ENCODE data around the gene RNF111. TPM values are rescaled to one million over a fixed set of nuclear protein-coding genes. Genes with fewer than 3 reads are reported as not detected.
A peak's percentile ranks its signal among the peaks of the same experiment; 100 is the strongest.

RNF111 gene
- total and polyA plus RNA-seq, 9 of the 15 experiments (the other 6 are each of a cell fraction or from before 2014, with no cell fraction given): 7.9 to 26.0 (median 14.4) TPM

DNA sequence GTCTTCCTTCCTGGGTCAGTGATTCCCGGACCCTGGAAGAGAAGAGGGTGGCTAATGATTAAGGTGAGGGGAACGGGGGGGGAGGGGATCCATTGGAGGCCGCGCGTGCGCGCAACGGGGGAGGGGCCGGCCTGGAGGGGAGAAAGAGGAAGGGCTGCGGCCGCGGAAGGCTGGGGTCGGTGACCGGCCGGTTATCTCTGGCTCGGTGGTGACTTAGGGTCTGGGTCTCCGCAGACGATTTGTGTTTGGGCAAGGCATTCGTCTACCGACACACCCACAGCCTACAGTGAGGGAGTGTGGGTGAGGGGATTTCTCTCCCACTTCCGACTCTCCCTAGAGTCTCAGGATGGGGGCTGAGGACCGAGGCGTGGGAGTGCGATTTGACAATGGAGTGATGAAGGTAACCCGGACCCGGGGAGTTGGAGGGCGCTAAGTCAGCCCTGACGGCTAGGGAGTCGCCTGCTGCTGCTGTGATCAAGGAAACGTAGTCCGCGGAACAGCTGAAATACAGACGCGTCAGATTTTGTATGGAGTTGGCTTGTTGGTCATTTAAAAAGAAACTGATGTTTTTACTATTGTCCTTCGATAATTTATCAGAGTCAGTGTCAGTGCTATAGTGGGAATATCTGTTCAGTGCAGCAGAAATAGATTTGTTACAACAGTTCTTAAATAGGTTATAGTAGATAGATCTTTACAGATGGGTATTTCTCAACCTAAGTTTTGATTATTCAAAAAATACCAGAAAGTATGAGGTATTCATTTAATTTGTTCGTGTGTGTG, 733 bp downstream of the RNF111 start (continued):
- peak; percentile 71 for TF ChIP-seq SAP30 (IDR thresholded peaks at IDR 0.05; ENCODE audit: borderline replicate concordance, insufficient read depth, low read depth, low read length, poor library complexity, severe bottlenecking)
- no peak for TF ChIP-seq MTF1 (CRISPR knock-in tag; IDR thresholded peaks at IDR 0.05; ENCODE audit: borderline replicate concordance)
- TF ChIP-seq, protein P1, sequence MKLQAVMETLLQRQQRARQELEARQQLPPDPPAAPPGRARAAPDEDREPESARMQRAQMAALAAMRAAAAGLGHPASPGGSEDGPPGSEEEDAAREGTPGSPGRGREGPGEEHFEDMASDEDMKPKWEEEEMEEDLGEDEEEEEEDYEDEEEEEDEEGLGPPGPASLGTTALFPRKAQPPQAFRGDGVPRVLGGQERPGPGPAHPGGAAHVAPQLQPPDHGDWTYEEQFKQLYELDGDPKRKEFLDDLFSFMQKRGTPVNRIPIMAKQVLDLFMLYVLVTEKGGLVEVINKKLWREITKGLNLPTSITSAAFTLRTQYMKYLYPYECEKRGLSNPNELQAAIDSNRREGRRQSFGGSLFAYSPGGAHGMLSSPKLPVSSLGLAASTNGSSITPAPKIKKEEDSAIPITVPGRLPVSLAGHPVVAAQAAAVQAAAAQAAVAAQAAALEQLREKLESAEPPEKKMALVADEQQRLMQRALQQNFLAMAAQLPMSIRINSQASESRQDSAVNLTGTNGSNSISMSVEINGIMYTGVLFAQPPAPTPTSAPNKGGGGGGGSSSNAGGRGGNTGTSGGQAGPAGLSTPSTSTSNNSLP (IDR thresholded peaks at IDR 0.05; ENCODE audit: borderline replicate concordance, low read depth, low read length): peak; percentile 41; the same call in 1 of the 2 replicates
- TF ChIP-seq CTBP1 (IDR thresholded peaks at IDR 0.05; ENCODE audit: borderline replicate concordance): peak; percentile 63; the same call in 1 of the 2 replicates
- TF ChIP-seq, protein P2, sequence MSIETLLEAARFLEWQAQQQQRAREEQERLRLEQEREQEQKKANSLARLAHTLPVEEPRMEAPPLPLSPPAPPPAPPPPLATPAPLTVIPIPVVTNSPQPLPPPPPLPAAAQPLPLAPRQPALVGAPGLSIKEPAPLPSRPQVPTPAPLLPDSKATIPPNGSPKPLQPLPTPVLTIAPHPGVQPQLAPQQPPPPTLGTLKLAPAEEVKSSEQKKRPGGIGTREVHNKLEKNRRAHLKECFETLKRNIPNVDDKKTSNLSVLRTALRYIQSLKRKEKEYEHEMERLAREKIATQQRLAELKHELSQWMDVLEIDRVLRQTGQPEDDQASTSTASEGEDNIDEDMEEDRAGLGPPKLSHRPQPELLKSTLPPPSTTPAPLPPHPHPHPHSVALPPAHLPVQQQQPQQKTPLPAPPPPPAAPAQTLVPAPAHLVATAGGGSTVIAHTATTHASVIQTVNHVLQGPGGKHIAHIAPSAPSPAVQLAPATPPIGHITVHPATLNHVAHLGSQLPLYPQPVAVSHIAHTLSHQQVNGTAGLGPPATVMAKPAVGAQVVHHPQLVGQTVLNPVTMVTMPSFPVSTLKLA (conservative IDR thresholded peaks at IDR 0.05): peak; percentile 43 to 78; a peak in 3 of 4 replicates
- TF ChIP-seq FOXA3 (CRISPR knock-in tag; conservative IDR thresholded peaks at IDR 0.05 in 1 of 2, IDR thresholded peaks at IDR 0.05 in 1 of 2): peak in 1 of 2 experiments; percentile 23; a peak in 1 of 4 replicates
- TF ChIP-seq HDAC6 (IDR thresholded peaks at IDR 0.05; ENCODE audit: low read depth, low read length): no peak
- peak; percentile 94 for TF ChIP-seq SPI1 (IDR thresholded peaks at IDR 0.05; ENCODE audit: borderline replicate concordance, low read depth, low read length)
- TF ChIP-seq GATA2 (CRISPR knock-in tag; IDR thresholded peaks at IDR 0.05): peak; percentile 11; the same call in 1 of the 2 replicates
- TF ChIP-seq CREM (IDR thresholded peaks at IDR 0.05; ENCODE audit: low read depth): peak; percentile 48
- peak; percentile 43; the same call in 1 of the 2 replicates for TF ChIP-seq ZNF263 (CRISPR knock-in tag; IDR thresholded peaks at IDR 0.05; ENCODE audit: borderline replicate concordance)
- TF ChIP-seq KAT2B (IDR thresholded peaks at IDR 0.05; ENCODE audit: low read depth, low read length): no peak

Data from K562 (cell line).